K562 (cell line): ENCODE results near the gene GORASP1. TPM values are rescaled to one million over a fixed set of nuclear protein-coding genes. Genes with fewer than 3 reads are reported as not detected.

Source experiments
- ATAC-seq: fragments of 200-7000 bp; cut with Tn5 transposase; 3 replicates; pipeline ENCODE4 v1.9.1; 2020; ENCODE audit warnings: moderate library complexity
- BruUV-seq: library from RNA; stranded (reverse); fragments of 400-500 nt; replicated peaks from 2 replicates; lab custom pipeline; 2021; lab: Mats Ljungman, UMichigan
- CTCF ChIA-PET: fragments of 300-600 bp; formaldehyde crosslinking; extraction: SDS; loops from one replicate; lab custom pipeline; 2021; ENCODE audit warnings: low intra/inter-chr PET ratio; lab: Yijun Ruan, JAX
- POLR2A ChIA-PET: fragments of 300-600, 350-650 bp; sonication (Branson Sonifier 250); formaldehyde crosslinking; extraction: SDS; loops from one replicate; lab custom pipeline; 2021; ENCODE audit warnings: antibody characterized with exemption, inconsistent platforms; lab: Yijun Ruan, JAX
- DNase-seq, 4 experiments: peaks; one replicate each; pipeline versions ENCODE4 v3.0.0 to v3.0.0-alpha.2; 2011 to 2018; ENCODE audit warnings: low spot score in 3 of 4, mixed read lengths in 3 of 4; ENCODE audit errors: extremely low read depth in 1 of 4
- FAIRE-seq: peaks from 2 replicates; lab custom pipeline; 2011; peaks lifted over from hg19 to GRCh38; lab: Jason Lieb, UNC
- H2AFZ ChIP-seq: 2 replicates; pipeline ENCODE4 v1.6.0; 2011; ENCODE audit warnings: low read depth, low read length, control low read depth, inconsistent platforms
- H3K27ac ChIP-seq: fragments of 200-600 bp; 3 replicates; pipeline ENCODE4 v1.8.0; 2011; ENCODE audit warnings: low read depth, mild to moderate bottlenecking, control low read depth, inconsistent platforms, low read length, moderate library complexity, mixed read lengths; ENCODE audit errors: extremely low read depth
- H3K27me3 ChIP-seq, 2 experiments: fragments of 300-600 bp in 1 of 2; 2 replicates in 1 of 2; 3 replicates in 1 of 2; pipeline versions ENCODE4 v1.6.0 to v1.8.0; 2011; ENCODE audit warnings: inconsistent platforms in 2 of 2, low read length in 2 of 2, mild to moderate bottlenecking in 1 of 2, mixed read lengths in 1 of 2, moderate library complexity in 1 of 2; ENCODE audit not compliant: control insufficient read depth in 2 of 2, insufficient read depth in 2 of 2
- H3K36me3 ChIP-seq: fragments of 300-600 bp; 3 replicates; pipeline ENCODE4 v1.8.0; 2011; ENCODE audit warnings: mild to moderate bottlenecking, low read length, inconsistent platforms; ENCODE audit not compliant: control insufficient read depth, insufficient read depth
- H3K4me1 ChIP-seq, 2 experiments: fragments of 200-600 bp in 1 of 2; replicated peaks in 1 of 2; 2 replicates in 1 of 2; 3 replicates in 1 of 2; pipeline versions ENCODE4 v1.5.1 to v1.8.0; 2011; ENCODE audit warnings: inconsistent platforms in 2 of 2, low read length in 2 of 2, mild to moderate bottlenecking in 1 of 2, mixed read lengths in 1 of 2, moderate library complexity in 1 of 2; ENCODE audit not compliant: control insufficient read depth in 2 of 2, insufficient read depth in 2 of 2
- H3K4me2 ChIP-seq: 2 replicates; pipeline ENCODE4 v1.6.1; 2011; ENCODE audit warnings: low read length, control low read depth, inconsistent platforms, mixed read lengths; ENCODE audit not compliant: insufficient read depth
- H3K4me3 ChIP-seq: fragments of 200-600 bp; sonication (generic), shearing (Covaris generic); 2 replicates; pipeline ENCODE4 v1.5.1; 2016; ENCODE audit warnings: control low read depth, inconsistent platforms
- H3K79me2 ChIP-seq: fragments of 200-600 bp; 3 replicates; pipeline ENCODE4 v1.8.0; 2011; ENCODE audit warnings: low read length, inconsistent platforms; ENCODE audit not compliant: control insufficient read depth, insufficient read depth
- H3K9ac ChIP-seq, 2 experiments: 2 replicates each; pipeline versions ENCODE4 v1.6.0 to v1.6.1; 2011; ENCODE audit warnings: low read depth in 2 of 2, low read length in 2 of 2, control low read depth in 1 of 2, inconsistent platforms in 1 of 2, mild to moderate bottlenecking in 1 of 2, mixed read lengths in 1 of 2; ENCODE audit not compliant: insufficient read depth in 1 of 2
- H3K9me1 ChIP-seq: one replicate; pipeline ENCODE4 v1.6.0; 2011; ENCODE audit warnings: inconsistent platforms, mild to moderate bottlenecking, low read length, moderate library complexity; ENCODE audit not compliant: control insufficient read depth, insufficient read depth
- H3K9me3 ChIP-seq: replicated peaks from 2 replicates; pipeline ENCODE4 v1.5.1; 2011; ENCODE audit warnings: low read depth, low read length, inconsistent platforms; ENCODE audit not compliant: control insufficient read depth, insufficient read depth
- H4K20me1 ChIP-seq: replicated peaks from 2 replicates; pipeline ENCODE4 v1.6.1; 2011; ENCODE audit warnings: low read length, inconsistent platforms, mixed read lengths; ENCODE audit not compliant: control insufficient read depth, insufficient read depth
- BCLAF1 ChIP-seq, 2 experiments: fragments of 450-650 bp in 1 of 2; IDR thresholded peaks; 2 replicates each; pipeline ENCODE4 v1.6.1; 2011 to 2017; ENCODE audit warnings: low read depth in 2 of 2, antibody characterized with exemption in 1 of 2, borderline replicate concordance in 1 of 2, low read length in 1 of 2, mild to moderate bottlenecking in 1 of 2, mixed read lengths in 1 of 2; ENCODE audit not compliant: control insufficient read depth in 1 of 2
- CBFB ChIP-seq: sonication (generic); formaldehyde crosslinking; IDR thresholded peaks from 2 replicates; pipeline ENCODE4 v1.4.0; 2020; ENCODE audit warnings: mild to moderate bottlenecking, missing genetic modification reagents
- CHD2 ChIP-seq: IDR thresholded peaks from 2 replicates; pipeline ENCODE4 v1.6.1; 2011; ENCODE audit warnings: low read depth, low read length
- GABPA ChIP-seq: fragments of 200-800 bp; sonication (Bioruptor generic); conservative IDR thresholded peaks from 2 replicates; pipeline ENCODE4 v1.6.1; 2016; ENCODE audit warnings: low read depth, missing genetic modification characterization, missing compliant biosample characterization
- NFRKB ChIP-seq: fragments of 450-650 bp; IDR thresholded peaks from 2 replicates; pipeline ENCODE4 v1.6.1; 2016; ENCODE audit warnings: low read depth
- RNF2 ChIP-seq: sonication (generic); IDR thresholded peaks from 2 replicates; pipeline ENCODE4 v1.6.1; 2016
- SETDB1 ChIP-seq: IDR thresholded peaks from one replicate; pipeline ENCODE4 v1.6.1; 2012; ENCODE audit warnings: low read length, control low read depth, inconsistent platforms
- SNRNP70 ChIP-seq: fragments of 200-400 bp; formaldehyde crosslinking; optimal IDR thresholded peaks from 2 replicates; pipeline ENCODE3; 2017; ENCODE audit warnings: low read depth, low read length
- ZNF695 ChIP-seq: fragments of 450-650 bp; formaldehyde crosslinking; IDR thresholded peaks from 2 replicates; pipeline ENCODE4 v1.4.0; 2020; ENCODE audit warnings: mild to moderate bottlenecking, moderate library complexity
- WGBS: fragments of 100-300 bp; shearing (Covaris generic); methylation state at CpG from one replicate; pipeline ENCODE4 v1.1.6; 2016; ENCODE audit warnings: low coverage, mixed read lengths; ENCODE audit not compliant: insufficient coverage; ENCODE audit errors: missing lambda C conversion rate; 5-methylcytosine and 5-hydroxymethylcytosine counted together
- in situ Hi-C: fragments of 300-500 bp; cut with MboI; formaldehyde crosslinking; loops from 4 replicates; pipeline ENCODE4 v1.15.0; 2018; ENCODE audit warnings: inconsistent platforms, mixed read lengths
- intact Hi-C: fragments of 100-400 bp; cut with micrococcal nuclease; formaldehyde crosslinking; loops from 2 replicates; pipeline ENCODE4 v1.14.2; 2022
- polyA plus RNA-seq, 8 experiments: library from polyadenylated mRNA; depleted of rRNA in 4 of 8; stranded (reverse) in 5 of 8; unstranded in 3 of 8; fragments of >200 nt; fragmentation: Nextera tagmentation in 2 of 8; fragmentation: Illumina TruSeq in 1 of 8; extraction: Ambion mirVana in 2 of 8; extraction: Trizol in 1 of 8; gene quantifications; 2 replicates each; pipeline versions ENCODE4 v1.2.1 to v1.2.3, GENCODE V29; 2011 to 2014; ENCODE audit warnings: inconsistent platforms in 1 of 8, missing spikeins in 1 of 8
- total RNA-seq, 7 experiments: library from RNA; depleted of rRNA in 6 of 7; stranded (reverse); fragments of >200 nt in 6 of 7; fragmentation: Illumina TruSeq in 2 of 7; extraction: Trizol in 2 of 7; gene quantifications; 2 replicates each; pipeline versions ENCODE4 v1.2.1 to v1.2.3, GENCODE V29; 2011 to 2021; ENCODE audit warnings: low replicate concordance in 1 of 7
- TF ChIP-seq, protein P1 (sequence below), 2 experiments: IDR thresholded peaks; 2 replicates each; pipeline ENCODE4 v1.6.1; 2011; ENCODE audit warnings: borderline replicate concordance in 1 of 2, control low read depth in 1 of 2, low read depth in 1 of 2, low read length in 1 of 2, mild to moderate bottlenecking in 1 of 2, mixed read lengths in 1 of 2, moderate library complexity in 1 of 2; ENCODE audit not compliant: insufficient read depth in 1 of 2, insufficient read length in 1 of 2, poor library complexity in 1 of 2, severe bottlenecking in 1 of 2; ENCODE audit errors: extremely low read depth in 1 of 2

The GORASP1 gene
- total and polyA plus RNA-seq, 9 of the 15 experiments (the other 6 are each of a cell fraction or from before 2014, with no cell fraction given): 8.4 to 87.9 (median 67.6) TPM

DNA sequence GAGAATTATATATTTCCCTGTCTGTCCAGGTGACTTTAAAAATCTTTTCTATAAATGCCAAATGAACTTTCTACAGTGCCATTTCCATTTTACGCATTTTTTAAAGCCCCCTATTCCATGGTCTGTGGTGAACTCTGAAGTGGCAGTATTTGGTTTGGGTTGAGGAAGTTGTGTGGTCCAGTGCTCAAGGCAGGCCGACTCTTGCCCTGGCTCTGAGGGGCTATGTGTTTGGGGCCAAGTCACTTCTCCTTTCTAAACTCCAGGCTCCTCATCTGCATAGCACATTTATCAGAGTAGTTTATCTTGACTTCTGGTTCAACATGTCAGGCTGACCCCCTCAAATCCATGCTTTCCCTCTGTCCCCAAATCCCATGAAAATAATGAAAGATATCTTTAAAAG lies 14.2 kb upstream of the GORASP1 start:
- Histone ChIP-seq H3K9ac (no peak overlapping the region), H3K36me3 (no peaks in the 10 kb centered on the region), H3K27me3 (no peaks in the 10 kb centered on the region), H4K20me1 (no peaks in the 10 kb centered on the region), H3K4me1 (no peaks in the 10 kb centered on the region; a peak in 1 of 5 replicates), H3K27ac (no peak overlapping the region), H3K79me2 (no peaks in the 10 kb centered on the region), H3K9me3 (no peaks in the 10 kb centered on the region), H3K4me2 (no peak overlapping the region), H3K4me3 (no peak overlapping the region), H2AFZ (no peak overlapping the region), H3K9me1 (no peaks in the 10 kb centered on the region)
- ChIA-PET CTCF (no interaction called here), POLR2A (interaction anchor here (0.5 to 2.2 kb wide), 4 partner anchors 28 to 171 kb away, joined by 3 to 5 read pairs (median 3); no protein-coding TSS in a partner anchor)
- DNase-seq (no peak), ATAC-seq (no peak), FAIRE-seq (no peak)
- no peak for TF ChIP-seq SETDB1
- no TSS peak for BruUV-seq
- intact Hi-C loops: no loop called here
- 34% methylated on average over 2 of the region's 2 CpGs for WGBS
- in situ Hi-C loops: loop anchor here (10.0 kb wide), 1 partner anchor 263 kb away; the partner anchor contains the start of gene SLC25A38

GRCh38 chr3:39118931-39119660 lies 11.7 kb upstream of the GORASP1 start:
- no peaks in the 10 kb centered on the region; a peak in 1 of 5 replicates for H3K4me1 ChIP-seq
- no peaks in the 10 kb centered on the region for H3K9me3 ChIP-seq
- ATAC-seq: no peak
- intact Hi-C loops (no loop called here), in situ Hi-C loops (no loop called here)
- 22% methylated on average over 5 of the region's 5 CpGs for whole genome bisulfite sequencing
- H3K27ac ChIP-seq: no peak overlapping the region
- H4K20me1 ChIP-seq: no peaks in the 10 kb centered on the region
- no peak overlapping the region for H3K4me3 ChIP-seq
- H3K79me2 ChIP-seq: no peaks in the 10 kb centered on the region
- no TSS peak for BruUV-seq
- no peaks in the 10 kb centered on the region for H3K9me1 ChIP-seq
- no peaks in the 10 kb centered on the region for H3K36me3 ChIP-seq
- H3K4me2 ChIP-seq: no peak overlapping the region
- no peaks in the 10 kb centered on the region for H3K27me3 ChIP-seq
- H3K9ac ChIP-seq: no peak overlapping the region
- ChIA-PET POLR2A (interaction anchor here (0.6 to 1.4 kb wide), 4 partner anchors 10 to 552 kb away, joined by 3 to 9 read pairs (median 4); partner anchors contain the start of genes GORASP1 and TTC21A), CTCF (no interaction called here)
- FAIRE-seq: no peak
- H2AFZ ChIP-seq: no peak overlapping the region
- no peak for DNase-seq
- TF ChIP-seq ZNF695: no peak
- TF ChIP-seq SNRNP70: no peak
- TF ChIP-seq CBFB (CRISPR knock-in tag): no peak
- TF ChIP-seq NFRKB: no peak
- TF ChIP-seq GABPA (tag): no peak
- TF ChIP-seq BCLAF1 (IDR thresholded peaks at IDR 0.05; ENCODE audit: borderline replicate concordance in 1 of 2, control insufficient read depth in 1 of 2, low read depth in 2 of 2, low read length in 1 of 2): no peak
- TF ChIP-seq RNF2: no peak
- TF ChIP-seq, protein P1, sequence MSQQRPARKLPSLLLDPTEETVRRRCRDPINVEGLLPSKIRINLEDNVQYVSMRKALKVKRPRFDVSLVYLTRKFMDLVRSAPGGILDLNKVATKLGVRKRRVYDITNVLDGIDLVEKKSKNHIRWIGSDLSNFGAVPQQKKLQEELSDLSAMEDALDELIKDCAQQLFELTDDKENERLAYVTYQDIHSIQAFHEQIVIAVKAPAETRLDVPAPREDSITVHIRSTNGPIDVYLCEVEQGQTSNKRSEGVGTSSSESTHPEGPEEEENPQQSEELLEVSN (IDR thresholded peaks at IDR 0.05; ENCODE audit: borderline replicate concordance in 1 of 2, extremely low read depth in 1 of 2, insufficient read depth in 1 of 2, insufficient read length in 1 of 2, low read depth in 1 of 2, low read length in 1 of 2, poor library complexity in 1 of 2, severe bottlenecking in 1 of 2): no peak
- no peak for TF ChIP-seq CHD2
